Stimulated activated CD4-positive, alpha-beta T cell treated with anti-CD3 and anti-CD28 coated beads, Interleukin-12 subunit alpha, Interleukin-12 subunit beta, amount 100 ng/mL, for 48 hours (primary cell): ENCODE data around the gene GPA33.
A peak's percentile ranks its signal among the peaks of the same experiment; 100 is the strongest.

Experiments
- DNase-seq, 3 donors: peaks; one replicate each; pipeline ENCODE4 v3.0.0-alpha.2; 2020; ENCODE audit warnings: low read depth in 2 of 3, low spot score in 1 of 3

Gene GPA33

DNA sequence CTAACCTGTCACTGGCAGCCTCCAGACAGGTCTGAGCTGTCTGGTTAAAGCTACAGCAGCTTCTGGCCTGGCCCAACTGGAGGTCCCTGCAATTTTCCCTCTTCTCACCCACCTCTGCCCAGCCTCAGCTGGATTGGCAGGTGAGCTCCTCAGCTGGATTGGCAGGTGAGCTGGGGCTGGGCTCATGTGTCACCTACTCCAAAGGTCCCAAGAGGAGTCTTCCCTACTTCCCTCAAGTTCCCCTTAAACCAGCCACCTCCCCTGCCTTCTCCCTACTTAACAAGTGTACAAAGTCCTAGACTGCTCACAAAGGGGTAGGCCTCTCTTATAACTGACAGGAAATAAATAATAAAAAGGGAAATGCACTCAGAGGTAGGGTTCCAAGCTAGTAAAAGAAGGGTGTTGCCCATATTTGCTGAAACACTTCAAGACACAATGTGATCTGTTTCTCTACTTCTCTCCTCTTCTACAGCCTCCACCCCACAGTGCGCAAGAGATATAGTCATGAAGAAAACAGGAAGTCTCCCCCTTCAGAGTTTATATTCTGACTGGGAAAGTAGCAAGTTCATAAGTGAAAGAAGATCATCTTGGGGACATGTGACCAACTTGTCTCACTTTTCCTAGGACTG lies at the start of gene GPA33:
Gene GPA33, minus strand, starts transcription at position 64 of the 629 bp plus-strand sequence. CDS start 90 bp downstream, outside the sequence.
- DNase-seq = peak in 1 of 3 donors; percentile 21

GRCh38 chr1:167138703-167139102 lies 48.5 kb upstream of the GPA33 start:
- DNase-seq = no peak

DNA sequence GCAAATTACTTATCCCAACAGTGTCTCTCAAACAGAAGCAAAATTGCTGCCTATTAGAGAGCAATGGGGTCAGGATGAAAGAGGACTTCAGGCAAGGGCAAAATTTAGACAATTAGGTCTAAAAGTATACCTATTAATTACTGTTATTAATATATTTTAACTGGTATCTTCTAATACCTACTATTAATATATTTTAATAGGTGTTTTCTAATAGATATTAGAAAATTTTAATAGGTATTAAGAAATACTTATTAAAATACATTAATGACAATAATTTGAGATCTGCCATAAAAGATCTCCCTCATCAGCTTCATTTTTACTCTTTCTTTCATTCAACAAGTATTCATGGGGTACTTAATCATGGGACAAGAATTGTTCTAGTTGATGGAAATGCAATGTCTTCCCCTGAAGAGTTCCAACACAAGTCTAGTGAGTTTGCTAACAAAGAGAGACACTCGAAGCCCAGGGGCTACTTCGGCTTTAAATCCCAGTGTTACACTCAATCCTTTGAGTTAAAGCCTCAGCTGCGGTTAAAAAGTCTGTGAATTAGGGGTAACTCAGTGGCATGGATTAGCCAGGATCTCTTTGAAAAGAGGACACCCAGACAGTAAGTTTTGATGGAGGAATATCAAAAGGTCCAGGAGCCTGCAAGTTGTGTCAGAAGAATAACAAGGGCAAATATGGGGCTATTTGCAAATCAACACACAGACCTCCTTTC lies 47.8 kb upstream of the GPA33 start:
- DNase-seq = no peak

DNA sequence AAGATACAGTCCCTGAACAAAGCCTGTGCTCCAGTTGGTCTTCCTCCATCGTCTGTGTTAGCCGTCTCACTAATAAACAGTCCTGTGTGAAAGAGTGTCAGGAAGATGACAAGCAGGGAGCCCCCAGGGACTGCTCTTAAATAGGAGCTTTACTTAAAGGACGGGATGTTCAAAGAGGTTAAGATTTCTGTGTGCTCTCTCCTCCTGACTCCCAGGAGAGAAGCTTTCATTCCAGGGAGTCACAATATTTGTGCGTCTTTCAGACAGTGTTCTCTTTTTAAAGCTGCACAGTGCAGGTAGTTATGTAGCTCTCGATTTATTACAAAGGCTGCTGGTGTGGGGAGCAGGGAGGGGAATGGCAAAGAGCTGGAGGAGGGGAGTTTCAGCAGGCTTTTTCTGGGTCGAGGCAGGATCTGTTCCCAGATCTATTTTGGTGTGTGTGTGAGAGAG lies 47.2 kb upstream of the GPA33 start:
- no peak for DNase-seq

GRCh38 chr1:167136806-167137205 lies 46.6 kb upstream of the GPA33 start:
- DNase-seq = no peak

DNA sequence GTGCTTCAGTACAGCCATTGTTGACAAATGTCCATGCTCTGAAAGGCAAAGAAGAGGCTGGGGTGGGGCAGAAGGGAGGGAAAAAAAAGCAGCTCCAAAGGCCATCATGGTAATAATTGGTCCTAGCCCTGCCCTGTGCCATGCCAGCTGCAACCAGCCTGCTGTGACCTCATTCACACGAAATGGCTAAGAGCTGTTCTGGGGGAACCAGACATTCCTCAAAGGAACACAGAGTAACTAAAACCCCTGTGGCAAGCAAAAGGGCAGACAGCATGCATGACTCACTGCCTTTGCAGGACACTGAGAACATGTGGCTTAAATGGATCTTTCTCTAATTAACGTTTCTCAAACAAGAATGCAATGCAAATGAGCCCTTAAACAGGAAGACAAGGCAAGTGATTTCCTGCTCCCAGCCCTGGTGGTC lies 46.0 kb upstream of the GPA33 start:
- DNase-seq = no peak

DNA sequence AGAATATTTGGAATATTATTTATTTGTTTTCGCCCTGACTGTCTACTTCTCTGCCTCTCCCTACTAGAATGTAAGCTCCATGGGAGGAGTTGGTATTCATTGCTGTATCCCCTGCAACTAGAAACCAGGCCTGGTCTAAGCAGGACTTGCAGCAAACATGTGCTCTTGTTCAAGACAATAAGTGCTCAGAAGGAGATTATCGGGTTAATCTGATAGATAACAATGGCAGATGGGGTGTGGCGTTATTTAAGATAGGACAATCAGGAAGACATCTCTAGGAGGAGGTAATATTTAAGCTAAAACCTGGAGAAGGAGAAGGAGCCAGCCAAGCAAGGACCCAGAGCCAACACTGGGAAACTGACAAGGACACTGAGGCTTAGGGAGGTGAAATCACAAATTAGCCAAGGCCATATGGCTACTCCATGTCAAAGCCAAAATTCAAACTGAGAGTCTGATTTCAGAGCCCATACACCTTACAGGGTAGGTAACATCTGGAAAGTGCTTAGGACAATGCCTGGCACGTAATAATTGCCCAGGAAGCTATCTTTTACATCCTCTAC lies 45.2 kb upstream of the GPA33 start:
- DNase-seq = no peak

DNA sequence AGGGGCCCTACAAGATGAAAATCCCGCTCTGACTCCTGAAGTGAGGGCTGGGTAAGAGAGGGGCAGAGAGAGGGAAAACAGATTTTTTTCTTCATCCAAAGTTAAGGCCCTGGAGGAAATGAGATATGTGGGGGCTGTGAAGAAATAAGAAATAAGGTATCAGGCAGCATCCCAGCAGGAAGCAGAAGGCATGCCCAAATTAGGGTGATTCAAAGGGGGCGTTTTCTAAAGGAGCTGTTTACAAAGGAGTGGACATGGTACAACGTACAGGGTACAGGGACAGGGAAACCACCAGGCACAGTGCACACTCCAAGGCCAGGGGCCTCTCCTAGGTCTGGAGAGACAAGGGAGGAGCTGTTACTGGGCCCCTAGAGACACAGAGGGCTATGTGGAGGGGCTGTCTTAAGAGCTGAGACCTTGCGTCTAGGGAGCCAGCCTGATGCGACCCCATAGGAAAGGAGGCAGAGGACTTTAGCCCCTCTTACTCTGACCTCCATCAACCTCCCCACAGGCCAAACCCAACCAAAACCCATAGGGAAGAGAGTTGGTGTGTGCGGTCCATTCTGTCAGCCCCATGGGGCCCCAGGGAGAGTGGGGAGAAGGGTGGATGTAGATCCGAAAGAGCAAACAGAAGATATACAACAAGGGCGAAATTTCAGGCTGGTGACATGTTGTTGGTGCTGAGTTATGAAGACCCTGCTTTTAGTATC lies 42.3 kb upstream of the GPA33 start:
- no peak for DNase-seq

DNA sequence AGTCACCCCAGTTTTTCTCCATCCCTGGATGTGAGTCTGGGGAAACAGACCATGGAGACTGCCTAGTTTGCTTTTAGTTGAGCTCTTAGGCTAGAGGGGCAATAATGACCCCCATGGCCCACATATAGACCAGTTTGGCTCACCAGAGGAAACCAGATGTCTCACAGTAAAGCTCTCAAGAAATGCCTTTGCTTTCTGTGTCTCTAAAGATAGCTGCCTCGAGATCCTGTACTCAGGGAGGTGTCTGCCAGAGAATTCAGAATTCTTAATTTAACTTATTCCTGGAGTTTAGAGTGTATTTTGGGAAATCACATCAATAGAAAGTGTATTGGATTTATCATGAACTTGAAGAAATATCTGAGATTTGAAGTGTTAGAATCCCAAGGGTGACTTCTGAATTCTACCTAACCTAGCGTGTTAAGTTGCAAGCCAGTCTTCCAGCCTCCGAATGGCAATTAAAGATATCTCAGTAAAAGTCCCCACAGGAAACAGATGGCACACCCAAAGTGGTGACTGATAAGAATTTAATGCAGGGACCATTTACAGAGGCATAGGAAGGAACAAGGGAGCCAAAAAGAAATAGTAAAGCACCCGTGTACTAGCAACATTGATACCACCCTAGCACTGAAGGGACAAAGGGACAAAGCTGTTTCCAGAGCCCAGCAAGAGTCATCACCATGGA lies 40.8 kb upstream of the GPA33 start:
- no peak for DNase-seq

GRCh38 chr1:167128261-167129227 lies 38.4 kb upstream of the GPA33 start:
- DNase-seq = no peak

- no peak for DNase-seq
Observed at GRCh38 chr1:167127661-167128060, 37.5 kb upstream of the GPA33 start.

DNA sequence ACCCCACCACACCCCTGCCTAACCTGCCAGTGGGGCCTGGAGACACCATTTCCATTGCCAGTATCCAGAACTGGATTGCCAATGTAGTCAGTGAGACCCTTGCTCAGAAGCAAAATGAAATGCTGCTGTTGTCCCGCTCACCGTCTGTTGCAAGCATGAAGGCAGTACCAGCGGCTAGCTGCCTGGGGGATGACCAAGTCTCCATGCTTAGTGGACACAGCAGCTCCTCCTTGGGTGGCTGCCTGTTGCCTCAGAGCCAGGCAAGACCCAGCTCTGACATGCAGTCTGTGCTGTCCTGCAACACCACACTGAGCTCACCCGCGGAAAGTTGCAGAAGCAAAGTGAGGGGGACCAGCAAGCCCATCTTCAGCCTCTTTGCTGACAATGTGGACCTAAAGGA lies 37.1 kb upstream of the GPA33 start:
- DNase-seq = no peak

GRCh38 chr1:167126811-167127210 lies 36.6 kb upstream of the GPA33 start:
- no peak for DNase-seq

- DNase-seq = no peak
Observed at GRCh38 chr1:167126317-167126716, 36.1 kb upstream of the GPA33 start.

DNA sequence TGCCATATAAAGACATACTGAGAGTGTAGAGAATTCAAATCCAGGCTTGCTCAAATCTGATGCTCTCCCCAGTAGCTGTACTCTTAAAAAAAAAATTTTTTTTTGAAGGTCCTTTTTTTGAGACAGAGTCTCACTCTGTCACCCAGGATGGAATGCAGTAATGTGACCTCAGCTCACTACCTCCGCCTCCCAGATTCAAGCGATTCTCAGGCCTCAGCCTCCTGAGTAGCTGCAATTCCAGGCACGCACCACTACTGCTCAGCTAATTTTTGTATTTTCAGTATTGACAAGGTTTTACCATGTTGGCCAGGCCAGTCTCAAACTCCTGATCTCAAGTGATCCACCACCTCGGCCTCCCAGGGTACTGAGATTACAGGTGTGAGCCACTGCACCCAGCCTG lies 32.4 kb upstream of the GPA33 start:
- no peak for DNase-seq

DNA sequence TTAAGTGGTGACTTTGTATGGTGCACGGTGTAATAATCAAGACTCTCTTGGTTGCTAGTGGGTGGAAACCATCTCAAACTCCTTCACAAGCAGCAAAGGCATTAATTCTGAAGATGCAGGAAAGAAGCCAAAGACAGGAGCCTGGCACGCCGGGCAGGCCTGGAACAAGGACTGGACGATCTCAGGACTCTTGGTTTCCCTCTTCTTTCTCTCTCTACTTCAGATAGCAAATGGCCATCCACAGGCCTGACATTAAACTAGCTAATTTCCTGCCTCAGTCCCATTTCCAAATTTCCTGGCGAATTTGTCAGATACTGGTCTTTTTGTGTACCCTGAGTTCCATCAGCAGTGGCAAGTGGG lies 31.9 kb upstream of the GPA33 start:
- no peak for DNase-seq

- peak in 1 of 3 donors; percentile 13 for DNase-seq
Observed at GRCh38 chr1:167121375-167122120, 31.4 kb upstream of the GPA33 start.

DNA sequence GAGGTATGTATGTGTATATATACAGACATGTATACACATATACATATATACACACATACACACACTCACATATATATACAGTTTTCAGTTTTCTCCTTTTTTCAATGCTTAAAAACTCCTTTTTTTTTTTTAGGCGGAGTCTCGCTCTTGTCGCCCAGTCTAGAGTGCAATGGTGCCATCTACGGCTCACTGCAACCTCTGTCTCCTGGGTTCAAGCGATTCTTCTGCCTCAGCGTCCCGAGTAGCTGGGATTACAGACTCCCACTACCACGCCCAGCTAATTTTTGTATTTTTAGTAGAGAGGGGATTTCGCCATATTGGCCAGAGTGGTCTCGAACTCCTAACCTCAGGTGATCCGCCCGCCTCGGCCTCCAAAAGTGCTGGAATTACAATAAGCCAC lies 30.7 kb upstream of the GPA33 start:
- DNase-seq = no peak

DNA sequence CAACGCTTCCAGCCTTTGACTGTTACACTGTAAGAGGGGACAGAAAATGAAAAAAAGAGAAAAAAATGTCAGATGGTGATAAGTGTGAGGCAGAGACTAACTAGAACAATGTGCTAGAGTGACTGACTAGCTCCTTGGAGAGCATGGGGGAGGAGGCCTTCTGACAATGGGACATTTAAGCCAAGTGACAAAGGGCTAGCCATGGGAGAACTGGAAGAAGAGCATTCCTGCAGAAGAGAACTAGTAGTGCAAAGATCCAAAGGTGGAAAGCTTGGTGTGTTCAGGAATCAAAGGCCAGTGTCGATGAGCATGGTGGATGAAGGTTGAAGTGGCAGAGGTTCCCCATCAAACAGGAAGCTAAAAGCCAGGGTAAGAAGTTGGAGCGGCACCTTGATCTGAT lies 29.5 kb upstream of the GPA33 start:
- DNase-seq = no peak

DNA sequence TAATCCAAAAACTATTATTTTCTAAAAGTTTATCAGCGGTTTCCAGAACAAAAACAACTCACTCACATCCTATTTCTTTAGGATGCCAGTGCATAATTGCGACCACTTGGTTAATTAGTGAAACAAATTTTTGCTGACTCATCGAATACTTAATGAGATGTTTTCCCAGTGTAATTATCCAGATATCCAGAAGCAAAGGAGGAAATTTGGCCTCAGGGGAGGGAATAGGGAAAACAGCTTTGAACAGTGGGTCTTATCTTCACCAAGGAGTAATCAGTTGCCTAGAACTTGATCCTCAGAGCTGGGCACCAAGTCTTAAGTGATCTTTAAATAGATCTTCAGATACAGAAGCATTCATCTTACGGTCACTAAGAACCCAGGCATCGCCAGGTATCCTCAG lies 28.0 kb upstream of the GPA33 start:
- no peak for DNase-seq
